ENCODE measurements around the gene TXNL4A.

- no peak for TF ChIP-seq CTCF (conservative IDR thresholded peaks at IDR 0.05; ENCODE audit: low read depth, low read length)
- TF ChIP-seq EZH2 (IDR thresholded peaks at IDR 0.05; ENCODE audit: borderline replicate concordance, low read depth, low read length, poor library complexity, severe bottlenecking) = no peak
These were observed 12.5 kb upstream of the TXNL4A start for GRCh38 chr18:80000877-80001276.

Measured in A673 (cell line).